Left renal cortex interstitium (tissue), 4 donors: ENCODE measurements around the gene GAS7. TPM values are rescaled to one million over a fixed set of nuclear protein-coding genes. Genes with fewer than 3 reads are reported as not detected.

Source experiments
- DNase-seq, 4 donors: peaks; one replicate each; pipeline ENCODE4 v3.0.0-alpha.2; 2013; ENCODE audit warnings: low read depth in 4 of 4, low spot score in 2 of 4, missing footprints in 1 of 4
- polyA plus RNA-seq, 4 donors: library from polyadenylated mRNA; unstranded; fragments of 120-200 nt; gene quantifications; one replicate each; pipeline ENCODE4 v1.2.1, GENCODE V29; 2013; ENCODE audit not compliant: insufficient read length in 4 of 4

GAS7 gene
- polyA plus RNA-seq, 4 donors: 14.0 to 18.4 (median 17.4) TPM

GRCh38 chr17:10082795-10083194 lies 115.6 kb downstream of the GAS7 start:
- DNase-seq: no peak

- DNase-seq: no peak
These were observed 116.7 kb downstream of the GAS7 start for GRCh38 chr17:10081571-10082169.

- no peak for DNase-seq
These were observed 120.7 kb downstream of the GAS7 start for GRCh38 chr17:10077561-10078299.

GRCh38 chr17:10075919-10076318 lies 122.5 kb downstream of the GAS7 start:
- DNase-seq: no peak

GRCh38 chr17:10073941-10074340 lies 124.5 kb downstream of the GAS7 start:
- no peak for DNase-seq

- DNase-seq: no peak
These were observed 125.6 kb downstream of the GAS7 start for GRCh38 chr17:10072556-10073425.

GRCh38 chr17:10072086-10072485 lies 126.3 kb downstream of the GAS7 start:
- no peak for DNase-seq

GRCh38 chr17:10071141-10071540 lies 127.3 kb downstream of the GAS7 start:
- no peak for DNase-seq

- no peak for DNase-seq
These were observed 127.7 kb downstream of the GAS7 start for GRCh38 chr17:10070690-10071089.

GRCh38 chr17:10069301-10069700 lies 129.1 kb downstream of the GAS7 start:
- DNase-seq: no peak

GRCh38 chr17:10067446-10068143 lies 130.8 kb downstream of the GAS7 start:
- no peak for DNase-seq

GRCh38 chr17:10064536-10064935 lies 133.9 kb downstream of the GAS7 start:
- DNase-seq: no peak

GRCh38 chr17:10063730-10064241 lies 134.6 kb downstream of the GAS7 start:
- no peak for DNase-seq

- DNase-seq: no peak
These were observed 135.6 kb downstream of the GAS7 start for GRCh38 chr17:10062691-10063385.

- DNase-seq: no peak
These were observed 137.1 kb downstream of the GAS7 start for GRCh38 chr17:10061111-10061845.

GRCh38 chr17:10060526-10060925 lies 137.9 kb downstream of the GAS7 start:
- DNase-seq: no peak

GRCh38 chr17:10059684-10060211 lies 138.7 kb downstream of the GAS7 start:
- DNase-seq: no peak

- DNase-seq: no peak
These were observed 139.3 kb downstream of the GAS7 start for GRCh38 chr17:10058921-10059683.
